ENCODE results near the gene CLC.

DNA sequence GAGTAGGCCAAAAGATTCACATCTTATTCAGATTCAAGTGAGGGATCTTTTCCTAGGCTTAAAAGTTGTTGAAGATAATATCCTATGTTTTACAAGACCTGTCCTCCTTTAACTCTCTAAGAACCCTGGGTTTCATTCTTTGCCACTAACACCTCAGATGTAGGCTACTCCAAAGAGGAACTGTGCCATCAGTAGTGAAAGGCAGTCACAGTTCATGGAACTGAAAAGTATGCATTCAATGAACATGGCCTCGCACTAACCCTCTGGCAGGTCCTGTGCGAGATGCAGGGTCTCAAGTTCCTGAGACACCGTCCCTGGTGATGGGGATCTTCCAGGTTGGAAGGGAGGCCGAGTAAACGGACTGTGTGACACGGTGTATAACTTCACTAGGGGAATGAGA, 29.2 kb downstream of the CLC start:
- no peak for TF ChIP-seq CTCF (IDR thresholded peaks at IDR 0.05; ENCODE audit: insufficient read depth, low read depth, low read length)
- no peak for TF ChIP-seq EZH2 (IDR thresholded peaks at IDR 0.05; ENCODE audit: insufficient read depth, low read length)

Measured in astrocyte (in vitro differentiated cells and primary cell).